Fibroblast of skin of scalp (primary cell): ENCODE results near the gene RNF38.

Experiments
- DNase-seq: peaks from one replicate; pipeline ENCODE4 v3.0.0-alpha.2; 2013

RNF38 gene

GRCh38 chr9:36290996-36291395, 109.1 kb downstream of the RNF38 start:
- DNase-seq = no peak

GRCh38 chr9:36289836-36290435, 110.1 kb downstream of the RNF38 start:
- DNase-seq = no peak

GRCh38 chr9:36288070-36288469, 112.0 kb downstream of the RNF38 start:
- no peak for DNase-seq
